Fibroblast of lung (primary cell): ENCODE results near the gene PREB.

Experiments used
- EZH2 ChIP-seq: IDR thresholded peaks from 2 replicates; pipeline ENCODE4 v1.5.1; 2012; ENCODE audit warnings: low read length, control low read depth, mild to moderate bottlenecking; ENCODE audit errors: missing control alignments
- TF ChIP-seq, protein P1 (sequence below), 2 donors: IDR thresholded peaks in 1 of 2; conservative IDR thresholded peaks in 1 of 2; 1 replicate in 1 of 2; 2 replicates in 1 of 2; pipeline ENCODE4 v1.5.1; 2011 to 2012; ENCODE audit warnings: low read length in 2 of 2, control low read depth in 1 of 2, inconsistent platforms in 1 of 2, low read depth in 1 of 2, mild to moderate bottlenecking in 1 of 2

GRCh38 chr2:27097341-27097740 lies 37.1 kb downstream of the PREB start:
- TF ChIP-seq, protein P1, sequence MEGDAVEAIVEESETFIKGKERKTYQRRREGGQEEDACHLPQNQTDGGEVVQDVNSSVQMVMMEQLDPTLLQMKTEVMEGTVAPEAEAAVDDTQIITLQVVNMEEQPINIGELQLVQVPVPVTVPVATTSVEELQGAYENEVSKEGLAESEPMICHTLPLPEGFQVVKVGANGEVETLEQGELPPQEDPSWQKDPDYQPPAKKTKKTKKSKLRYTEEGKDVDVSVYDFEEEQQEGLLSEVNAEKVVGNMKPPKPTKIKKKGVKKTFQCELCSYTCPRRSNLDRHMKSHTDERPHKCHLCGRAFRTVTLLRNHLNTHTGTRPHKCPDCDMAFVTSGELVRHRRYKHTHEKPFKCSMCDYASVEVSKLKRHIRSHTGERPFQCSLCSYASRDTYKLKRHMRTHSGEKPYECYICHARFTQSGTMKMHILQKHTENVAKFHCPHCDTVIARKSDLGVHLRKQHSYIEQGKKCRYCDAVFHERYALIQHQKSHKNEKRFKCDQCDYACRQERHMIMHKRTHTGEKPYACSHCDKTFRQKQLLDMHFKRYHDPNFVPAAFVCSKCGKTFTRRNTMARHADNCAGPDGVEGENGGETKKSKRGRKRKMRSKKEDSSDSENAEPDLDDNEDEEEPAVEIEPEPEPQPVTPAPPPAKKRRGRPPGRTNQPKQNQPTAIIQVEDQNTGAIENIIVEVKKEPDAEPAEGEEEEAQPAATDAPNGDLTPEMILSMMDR (conservative IDR thresholded peaks at IDR 0.05 in 1 of 2, IDR thresholded peaks at IDR 0.05 in 1 of 2; ENCODE audit: low read depth in 1 of 2, low read length in 2 of 2) = no peak
- TF ChIP-seq EZH2 = no peak
